ENCODE measurements around the gene TMEM163. TPM values are rescaled to one million over a fixed set of nuclear protein-coding genes. Genes with fewer than 3 reads are reported as not detected.
"Not testable (repeated sequence)": the region's sequence is repeated elsewhere in the genome, so short reads cannot be mapped to it uniquely, and the experiment has no call there.

TMEM163 gene
- total RNA-seq, 2 donors from 2014 or later: 0.24 TPM; not detected in 1

DNA sequence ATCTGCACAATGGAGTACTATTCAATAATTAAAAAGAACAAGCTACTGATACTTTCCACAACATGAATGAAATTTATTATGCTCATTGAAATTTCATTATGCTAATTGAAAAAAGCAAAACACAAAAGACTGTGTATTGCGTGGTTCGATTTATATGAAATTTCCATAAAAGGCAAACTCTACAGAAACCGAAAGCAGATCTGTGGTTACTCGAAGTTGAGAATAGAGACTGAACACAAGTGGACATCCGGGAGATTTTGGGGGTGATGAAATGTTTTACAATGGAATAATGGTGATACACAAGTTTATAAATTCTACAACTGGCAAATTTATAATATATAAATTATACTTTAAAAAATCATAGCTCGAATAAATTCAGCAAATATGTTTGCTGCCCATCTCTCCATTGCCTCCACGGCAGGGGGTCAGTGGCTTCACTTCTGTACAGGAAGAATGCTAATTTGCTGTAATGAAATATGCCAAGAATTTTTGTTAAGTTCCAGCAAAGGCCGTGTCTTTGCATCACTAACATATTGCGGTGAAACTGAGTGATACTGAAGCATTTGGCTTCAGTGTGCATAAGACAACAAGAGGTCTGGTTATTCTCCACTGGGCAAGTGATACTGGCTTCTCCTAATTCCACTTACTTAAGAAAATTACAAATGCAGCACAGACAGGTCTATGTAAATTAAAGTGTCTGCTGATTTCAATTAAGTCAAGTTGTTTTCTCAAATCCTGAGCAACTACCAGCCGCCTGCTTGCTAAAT, 96.7 kb downstream of the TMEM163 start:
- Histone ChIP-seq H3K27ac (ENCODE audit: low read depth, low read length) (no peak overlapping the region), H3K9me3 (ENCODE audit: control insufficient read depth, low read length) (peaks cover 9% of the 10 kb centered on the region), H3K4me3 (ENCODE audit: low read length) (no peak overlapping the region), H3K36me3 (ENCODE audit: control insufficient read depth, insufficient read depth, low read length) (no peaks in the 10 kb centered on the region), H3K27me3 (ENCODE audit: control insufficient read depth, insufficient read depth, low read length, poor library complexity, severe bottlenecking) (no peaks in the 10 kb centered on the region), H3K9ac (ENCODE audit: extremely low read depth, low read length, poor library complexity, severe bottlenecking) (no peak overlapping the region), H3K4me1 (ENCODE audit: control insufficient read depth, insufficient read depth, low read length) (no peaks in the 10 kb centered on the region)
- TF ChIP-seq, protein P1, sequence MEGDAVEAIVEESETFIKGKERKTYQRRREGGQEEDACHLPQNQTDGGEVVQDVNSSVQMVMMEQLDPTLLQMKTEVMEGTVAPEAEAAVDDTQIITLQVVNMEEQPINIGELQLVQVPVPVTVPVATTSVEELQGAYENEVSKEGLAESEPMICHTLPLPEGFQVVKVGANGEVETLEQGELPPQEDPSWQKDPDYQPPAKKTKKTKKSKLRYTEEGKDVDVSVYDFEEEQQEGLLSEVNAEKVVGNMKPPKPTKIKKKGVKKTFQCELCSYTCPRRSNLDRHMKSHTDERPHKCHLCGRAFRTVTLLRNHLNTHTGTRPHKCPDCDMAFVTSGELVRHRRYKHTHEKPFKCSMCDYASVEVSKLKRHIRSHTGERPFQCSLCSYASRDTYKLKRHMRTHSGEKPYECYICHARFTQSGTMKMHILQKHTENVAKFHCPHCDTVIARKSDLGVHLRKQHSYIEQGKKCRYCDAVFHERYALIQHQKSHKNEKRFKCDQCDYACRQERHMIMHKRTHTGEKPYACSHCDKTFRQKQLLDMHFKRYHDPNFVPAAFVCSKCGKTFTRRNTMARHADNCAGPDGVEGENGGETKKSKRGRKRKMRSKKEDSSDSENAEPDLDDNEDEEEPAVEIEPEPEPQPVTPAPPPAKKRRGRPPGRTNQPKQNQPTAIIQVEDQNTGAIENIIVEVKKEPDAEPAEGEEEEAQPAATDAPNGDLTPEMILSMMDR (conservative IDR thresholded peaks at IDR 0.05): no peak
- Mint-ChIP-seq H3K4me1 (no peaks in the 10 kb centered on the region), H3K27ac (no peak overlapping the region), H3K4me3 (no peak overlapping the region), H3K27me3 (ENCODE audit: insufficient read depth) (no peaks in the 10 kb centered on the region), H3K36me3 (ENCODE audit: low read depth) (no peaks in the 10 kb centered on the region), H3K9me3 (peaks cover 12% of the 10 kb centered on the region)
- 92 to 95% methylated on average over 7 to 10 of the region's 10 CpGs for WGBS, 2 experiments (ENCODE audit: insufficient coverage in 1 of 2, insufficient read length in 1 of 2)
- DNase-seq: no peak

DNA sequence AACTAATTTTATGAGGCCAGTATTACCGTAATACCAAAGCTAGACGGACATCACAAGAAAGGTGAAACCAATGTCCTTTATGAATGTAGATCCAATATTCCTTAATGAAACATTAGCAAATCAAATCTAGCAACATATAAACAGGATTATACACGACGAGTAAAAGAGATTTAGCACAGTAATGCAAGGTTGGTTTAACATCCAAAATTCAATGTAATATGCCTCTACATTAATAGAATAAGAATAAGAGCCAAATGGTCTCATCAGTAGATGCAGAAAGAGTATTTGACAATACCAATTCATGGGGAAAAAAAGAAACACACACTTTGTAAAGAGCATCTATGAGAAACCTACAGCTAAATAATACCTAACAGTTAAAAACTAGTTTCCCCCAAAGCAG, 99.5 kb downstream of the TMEM163 start:
- Histone ChIP-seq H3K4me3 (ENCODE audit: low read length) (no peak overlapping the region), H3K9ac (ENCODE audit: extremely low read depth, low read length, poor library complexity, severe bottlenecking) (no peak overlapping the region), H3K4me1 (ENCODE audit: control insufficient read depth, insufficient read depth, low read length) (no peaks in the 10 kb centered on the region), H3K36me3 (ENCODE audit: control insufficient read depth, insufficient read depth, low read length) (no peaks in the 10 kb centered on the region), H3K27me3 (ENCODE audit: control insufficient read depth, insufficient read depth, low read length, poor library complexity, severe bottlenecking) (no peaks in the 10 kb centered on the region), H3K27ac (ENCODE audit: low read depth, low read length) (no peak overlapping the region), H3K9me3 (ENCODE audit: control insufficient read depth, low read length) (peaks cover 9% of the 10 kb centered on the region)
- H3K4me3 Mint-ChIP-seq: no peak overlapping the region
- TF ChIP-seq, protein P1 (conservative IDR thresholded peaks at IDR 0.05): no peak
- peaks cover 12% of the 10 kb centered on the region for H3K9me3 Mint-ChIP-seq
- no peak overlapping the region for H3K27ac Mint-ChIP-seq
- H3K4me1 Mint-ChIP-seq: no peaks in the 10 kb centered on the region
- no peaks in the 10 kb centered on the region for H3K27me3 Mint-ChIP-seq (ENCODE audit: insufficient read depth)
- WGBS, 2 experiments (ENCODE audit: insufficient coverage in 1 of 2, insufficient read length in 1 of 2): 90 to 91% methylated on average over 4 of the region's 4 CpGs
- no peak for DNase-seq
- no peaks in the 10 kb centered on the region for H3K36me3 Mint-ChIP-seq (ENCODE audit: low read depth)

DNA sequence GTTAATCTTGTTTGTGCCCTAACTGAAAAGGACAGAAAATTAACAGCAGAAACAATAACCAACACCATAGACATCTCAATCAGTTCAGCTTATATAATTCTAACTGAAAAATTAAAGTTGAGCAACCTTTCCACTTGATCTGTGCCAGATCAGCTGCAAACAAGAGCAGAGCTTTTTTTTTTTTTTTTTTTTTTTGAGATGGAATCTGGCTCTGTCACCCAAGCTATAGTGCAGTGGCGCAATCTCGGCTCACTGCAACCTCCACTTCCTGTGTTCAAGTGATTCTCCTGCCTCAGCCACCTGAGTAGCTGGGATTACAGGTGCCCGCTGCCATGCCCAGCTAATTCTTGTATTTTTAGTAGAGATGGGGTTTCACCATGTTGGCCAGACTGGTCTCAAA, 103.3 kb downstream of the TMEM163 start:
- not testable (repeated sequence) for H3K4me1 ChIP-seq (ENCODE audit: control insufficient read depth, insufficient read depth, low read length); H3K27me3 Mint-ChIP-seq (ENCODE audit: insufficient read depth); H3K27ac Mint-ChIP-seq; H3K4me3 Mint-ChIP-seq; H3K36me3 ChIP-seq (ENCODE audit: control insufficient read depth, insufficient read depth, low read length); H3K36me3 Mint-ChIP-seq (ENCODE audit: low read depth); H3K27me3 ChIP-seq (ENCODE audit: control insufficient read depth, insufficient read depth, low read length, poor library complexity, severe bottlenecking); H3K4me3 ChIP-seq (ENCODE audit: low read length); DNase-seq; H3K9ac ChIP-seq (ENCODE audit: extremely low read depth, low read length, poor library complexity, severe bottlenecking); H3K4me1 Mint-ChIP-seq; H3K27ac ChIP-seq (ENCODE audit: low read depth, low read length)
- peaks cover 36% of the 10 kb centered on the region for H3K9me3 ChIP-seq (ENCODE audit: control insufficient read depth, low read length)
- WGBS, 2 experiments (ENCODE audit: insufficient coverage in 1 of 2, insufficient read length in 1 of 2): 85 to 96% methylated on average over 3 of the region's 3 CpGs
- H3K9me3 Mint-ChIP-seq: peaks cover 38% of the 10 kb centered on the region
